Muscle of back (tissue), 11 donors: ENCODE data around the gene CACTIN. TPM values are rescaled to one million over a fixed set of nuclear protein-coding genes. Genes with fewer than 3 reads are reported as not detected.
"Not testable (repeated sequence)": the region's sequence is repeated elsewhere in the genome, so short reads cannot be mapped to it uniquely, and the experiment has no call there.

Experiments
- DNase-seq, 3 donors: peaks; one replicate each; pipeline versions ENCODE4 v3.0.0 to v3.0.0-alpha.2; 2013
- polyA plus RNA-seq, 10 donors: library from polyadenylated mRNA; unstranded; fragments of 120-200 nt; gene quantifications; one replicate each; pipeline ENCODE4 v1.2.1, GENCODE V29; 2013; ENCODE audit not compliant: insufficient read length in 10 of 10

Gene CACTIN
- polyA plus RNA-seq, 10 donors = 15.3 to 21.8 (median 17.1) TPM

GRCh38 chr19:3648037-3648905 is 21.7 kb upstream of the CACTIN start:
- DNase-seq = no peak

DNA sequence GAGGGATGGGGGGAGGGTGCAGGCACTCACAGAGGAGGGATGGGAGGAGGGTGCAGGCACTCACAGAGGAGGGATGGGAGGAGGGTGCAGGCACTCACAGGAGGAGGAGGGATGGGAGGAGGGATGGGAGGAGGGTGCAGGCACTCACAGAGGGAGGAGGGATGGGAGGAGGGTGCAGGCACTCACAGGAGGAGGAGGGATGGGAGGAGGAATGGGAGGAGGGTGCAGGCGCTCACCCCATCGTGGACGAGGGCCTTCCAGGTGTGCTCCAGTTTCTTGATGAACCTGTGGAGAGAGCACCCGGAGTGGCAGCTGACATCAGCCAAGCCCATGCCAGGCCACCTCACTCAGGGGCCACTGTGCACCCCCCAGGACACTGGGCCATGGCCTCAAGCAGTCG is 20.5 kb upstream of the CACTIN start:
- DNase-seq = not testable (repeated sequence)

- DNase-seq = no peak
Measured at GRCh38 chr19:3646336-3647092, 19.9 kb upstream of the CACTIN start.

DNA sequence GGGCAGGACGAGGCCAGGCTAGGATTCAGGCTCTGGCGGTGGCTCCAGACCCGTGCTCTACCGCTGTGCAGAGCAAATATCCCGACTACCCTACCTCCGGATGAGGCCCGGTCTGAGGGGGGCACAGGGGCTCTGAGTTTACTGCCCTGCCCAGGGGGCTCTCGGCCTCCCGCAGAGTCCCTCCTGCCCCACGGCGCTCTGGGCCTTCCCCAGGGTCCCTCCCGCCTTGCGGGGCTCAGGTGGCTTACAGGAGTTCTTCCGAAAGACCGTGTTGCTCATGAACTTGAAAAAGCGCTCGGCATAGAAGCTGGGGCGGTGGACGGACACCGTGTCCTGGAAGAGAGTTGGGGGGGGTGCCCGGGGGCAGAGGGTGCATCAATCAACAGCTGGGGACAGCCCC is 19.1 kb upstream of the CACTIN start:
- DNase-seq = no peak

DNA sequence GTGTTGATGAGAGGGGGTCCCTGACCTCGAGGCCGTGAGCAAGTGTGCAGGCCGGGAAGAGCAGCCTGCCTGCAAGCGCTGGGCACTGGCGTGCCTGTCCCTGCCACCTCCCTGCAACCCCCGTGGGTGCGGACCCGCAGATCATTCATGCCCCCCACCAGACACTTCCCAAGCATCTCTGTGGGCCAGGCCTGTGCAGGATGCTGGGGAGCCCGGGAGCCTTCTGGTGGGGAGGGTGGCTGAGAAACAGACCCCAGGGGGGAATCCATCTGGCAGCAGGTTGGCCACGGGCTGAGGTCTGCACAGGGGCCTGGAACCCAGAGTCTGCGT is 18.4 kb upstream of the CACTIN start:
- no peak for DNase-seq

DNA sequence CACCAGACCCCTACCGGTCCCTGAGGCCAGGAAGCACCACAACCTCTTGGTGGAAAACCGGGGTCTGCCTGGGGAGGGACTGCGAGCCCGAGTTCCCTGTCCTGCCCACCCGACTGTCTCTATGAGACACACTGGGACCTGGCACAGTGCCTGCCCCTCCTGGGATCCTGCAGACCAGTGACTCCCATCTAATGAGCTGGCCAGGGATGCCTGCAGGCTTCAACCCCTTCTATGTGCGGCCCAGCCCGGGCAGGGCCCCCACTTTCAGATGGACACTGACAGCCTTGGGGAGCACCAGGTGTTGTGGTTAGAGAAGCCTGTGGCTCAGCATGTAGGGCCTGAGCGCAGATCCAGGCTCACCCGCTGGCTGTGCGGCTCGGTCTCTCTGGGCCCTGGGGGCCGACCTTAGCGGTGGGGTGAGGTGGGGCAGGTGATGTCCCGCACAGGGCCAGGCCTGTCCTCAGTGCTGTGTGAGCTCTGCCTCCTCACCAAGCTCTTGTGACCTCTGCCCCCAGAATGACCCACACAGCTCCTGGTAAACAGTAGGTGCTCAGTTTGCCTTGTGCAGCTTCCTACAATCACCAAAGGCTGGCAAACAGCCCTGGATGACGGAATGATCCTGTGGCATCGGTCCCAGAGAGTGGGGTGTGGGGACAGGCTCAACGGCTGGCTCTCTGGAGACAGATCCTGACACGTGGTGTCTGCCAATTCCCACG is 17.9 kb upstream of the CACTIN start:
- DNase-seq = no peak

- DNase-seq = no peak
Measured at GRCh38 chr19:3643674-3644313, 17.2 kb upstream of the CACTIN start.

- DNase-seq = no peak
Measured at GRCh38 chr19:3642987-3643673, 16.5 kb upstream of the CACTIN start.

- DNase-seq = no peak
Measured at GRCh38 chr19:3642296-3642695, 15.7 kb upstream of the CACTIN start.

GRCh38 chr19:3641515-3642269 is 15.1 kb upstream of the CACTIN start:
- no peak for DNase-seq

- DNase-seq = no peak
Measured at GRCh38 chr19:3639479-3639878, 12.9 kb upstream of the CACTIN start.

DNA sequence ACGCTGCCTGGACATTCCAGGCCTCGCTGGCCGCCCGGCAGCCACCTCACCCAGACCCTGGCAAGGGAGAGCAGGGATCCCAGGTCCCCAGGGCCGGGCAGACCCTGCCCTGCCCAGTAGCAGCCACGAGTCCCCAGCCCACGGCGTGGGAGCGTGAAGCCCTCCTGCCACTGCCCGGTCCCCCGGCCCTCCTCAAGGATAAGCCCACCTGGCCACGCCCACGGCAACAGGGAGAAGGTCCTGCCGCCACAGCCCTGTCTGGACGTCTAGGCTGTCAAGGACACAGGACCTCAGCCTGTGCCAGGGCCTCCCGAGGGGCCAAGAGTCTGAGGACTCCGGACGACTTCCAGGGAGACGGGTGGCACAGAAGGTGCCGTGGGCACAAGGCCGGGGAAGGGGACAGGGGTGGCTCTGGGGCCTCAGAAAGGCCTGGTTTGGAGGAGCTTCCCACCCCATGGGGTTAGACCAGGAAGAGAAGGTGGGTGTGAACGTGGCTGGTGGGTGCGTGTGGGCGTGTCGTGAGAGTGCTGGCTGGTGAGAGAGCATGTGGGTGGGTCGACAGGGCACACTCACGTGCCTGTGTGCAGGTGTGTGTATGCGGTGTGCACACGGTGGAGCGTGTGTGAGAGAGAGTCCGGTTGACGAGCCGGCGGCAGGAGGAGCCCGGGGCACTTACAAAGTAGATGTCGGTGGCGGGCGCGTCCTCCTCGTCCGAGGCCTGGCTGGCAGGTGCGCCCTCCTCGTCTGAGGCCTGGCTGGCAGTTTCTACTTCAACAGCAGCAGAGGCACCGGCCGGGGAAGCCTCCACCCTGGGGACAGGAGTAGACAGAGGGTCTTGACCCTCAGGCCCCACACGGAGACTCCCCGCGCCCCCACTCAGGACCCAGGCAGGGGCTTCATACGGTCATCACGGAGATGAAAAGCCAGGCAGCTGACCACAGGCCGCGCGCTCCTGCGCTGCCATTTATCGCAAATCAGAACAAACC is 11.9 kb upstream of the CACTIN start:
- no peak for DNase-seq

- no peak for DNase-seq
Measured at GRCh38 chr19:3637621-3638020, 11.0 kb upstream of the CACTIN start.

DNA sequence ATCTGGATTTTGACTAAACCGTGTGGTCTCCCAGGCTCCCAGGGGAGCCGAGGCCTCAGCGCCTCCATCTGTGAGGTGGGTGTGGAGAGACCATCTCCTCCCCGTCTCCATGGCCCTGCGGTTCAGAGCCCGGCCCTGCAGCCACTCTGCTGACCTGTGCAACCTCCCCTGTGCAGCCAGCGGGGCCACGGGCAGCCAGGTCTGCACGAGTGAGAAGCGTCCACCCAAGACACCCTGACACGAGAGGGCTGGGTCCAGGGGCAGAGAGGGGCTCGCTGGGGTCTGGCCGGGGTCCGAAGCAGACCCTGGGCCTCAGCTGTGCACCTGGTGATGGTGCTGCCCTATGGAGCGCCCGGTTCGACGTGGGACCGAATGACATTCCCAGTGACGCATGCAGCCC is 10.4 kb upstream of the CACTIN start:
- DNase-seq = no peak

DNA sequence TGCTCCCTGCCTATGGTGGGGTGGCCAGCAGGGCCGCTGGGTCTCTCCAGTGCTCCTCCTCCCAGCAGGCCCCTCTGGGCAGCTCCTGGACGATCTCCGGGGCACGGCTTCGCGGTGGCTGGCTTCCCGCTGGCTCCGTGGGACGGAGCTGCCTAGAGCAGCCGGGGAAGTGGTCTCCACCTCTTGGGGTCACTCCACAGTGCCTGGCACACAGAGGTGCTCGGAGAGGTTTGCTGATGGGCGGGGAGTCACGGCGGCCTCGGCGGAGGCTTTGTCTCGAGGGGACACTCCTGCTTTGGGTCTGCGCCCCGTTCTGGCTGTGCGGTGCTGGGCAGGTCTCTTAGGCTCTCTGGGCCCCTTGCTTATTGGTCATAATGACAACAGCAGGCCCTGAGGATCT is 9.9 kb upstream of the CACTIN start:
- DNase-seq = no peak

- DNase-seq = no peak
Measured at GRCh38 chr19:3634496-3635045, 8.0 kb upstream of the CACTIN start.

DNA sequence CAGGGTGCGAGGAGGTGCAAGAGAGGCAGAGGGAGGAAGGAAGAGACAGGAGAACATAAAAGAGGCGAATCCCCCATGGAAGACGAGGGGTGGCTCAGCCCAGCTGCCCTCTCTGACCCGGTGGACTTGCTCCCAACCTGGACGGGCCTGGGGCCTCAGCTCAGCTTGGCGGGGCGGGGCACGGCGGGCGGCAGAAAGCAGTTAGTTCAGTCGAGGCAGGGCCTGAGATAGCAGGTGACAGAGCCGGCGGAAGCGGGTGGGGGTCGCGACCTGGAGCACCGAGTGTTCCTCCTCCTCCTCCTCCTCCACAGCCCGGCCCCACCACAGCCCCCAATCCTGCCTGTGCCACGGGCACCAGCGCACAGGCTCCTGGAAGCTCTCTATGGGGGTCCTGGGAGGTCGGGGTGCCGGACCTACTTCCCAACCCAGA is 7.0 kb upstream of the CACTIN start:
- no peak for DNase-seq

- no peak for DNase-seq
Measured at GRCh38 chr19:3632739-3633558, 6.4 kb upstream of the CACTIN start.
